Ishikawa (cell line): Measurements from ENCODE around the gene VEGFA.

Experiments
- EGR1 ChIP-seq: IDR thresholded peaks from 2 replicates; pipeline ENCODE4 v1.6.1; 2012
- EP300 ChIP-seq: IDR thresholded peaks from 2 replicates; pipeline ENCODE4 v1.6.1; 2012; ENCODE audit warnings: borderline replicate concordance
- RAD21 ChIP-seq: IDR thresholded peaks from 2 replicates; pipeline ENCODE4 v1.6.1; 2012; ENCODE audit warnings: low read depth
- TEAD4 ChIP-seq: IDR thresholded peaks from 2 replicates; pipeline ENCODE4 v1.6.1; 2012
- YY1 ChIP-seq: IDR thresholded peaks from 2 replicates; pipeline ENCODE4 v1.6.1; 2012; ENCODE audit warnings: low read depth
- TF ChIP-seq, protein P1 (sequence below): IDR thresholded peaks from 2 replicates; pipeline ENCODE4 v1.6.1; 2012
- TF ChIP-seq, protein P2 (sequence below): IDR thresholded peaks from 2 replicates; pipeline ENCODE4 v1.6.1; 2012; ENCODE audit warnings: low read depth, mild to moderate bottlenecking
- TF ChIP-seq, protein P3 (sequence below): IDR thresholded peaks from 2 replicates; pipeline ENCODE4 v1.6.1; 2012

DNA sequence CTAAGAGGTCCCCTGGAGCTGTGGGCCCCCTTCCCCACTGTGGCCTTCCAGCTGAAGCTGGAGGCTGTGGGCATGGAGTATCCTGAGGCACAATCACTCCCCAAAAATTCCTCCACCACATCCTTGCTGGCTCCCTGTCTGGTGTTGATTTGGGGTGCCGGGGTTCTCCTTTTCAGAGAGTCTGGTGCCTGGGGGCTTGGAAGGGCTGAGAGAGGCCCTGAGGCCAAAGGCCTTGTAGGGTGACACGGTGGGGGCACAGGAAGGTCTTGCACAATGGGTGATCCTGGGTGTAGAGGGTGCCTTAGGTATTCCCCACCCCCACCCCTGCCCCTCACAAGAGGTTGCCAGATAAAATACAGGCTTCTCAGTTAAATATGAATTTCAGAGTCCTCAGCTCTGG, 33.2 kb upstream of the VEGFA start:
- TF ChIP-seq TEAD4 (no peak), RAD21 (no peak), EGR1 (no peak), YY1 (no peak), EP300 (no peak)
- TF ChIP-seq, protein P1, sequence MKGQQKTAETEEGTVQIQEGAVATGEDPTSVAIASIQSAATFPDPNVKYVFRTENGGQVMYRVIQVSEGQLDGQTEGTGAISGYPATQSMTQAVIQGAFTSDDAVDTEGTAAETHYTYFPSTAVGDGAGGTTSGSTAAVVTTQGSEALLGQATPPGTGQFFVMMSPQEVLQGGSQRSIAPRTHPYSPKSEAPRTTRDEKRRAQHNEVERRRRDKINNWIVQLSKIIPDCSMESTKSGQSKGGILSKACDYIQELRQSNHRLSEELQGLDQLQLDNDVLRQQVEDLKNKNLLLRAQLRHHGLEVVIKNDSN: no peak
- TF ChIP-seq, protein P2, sequence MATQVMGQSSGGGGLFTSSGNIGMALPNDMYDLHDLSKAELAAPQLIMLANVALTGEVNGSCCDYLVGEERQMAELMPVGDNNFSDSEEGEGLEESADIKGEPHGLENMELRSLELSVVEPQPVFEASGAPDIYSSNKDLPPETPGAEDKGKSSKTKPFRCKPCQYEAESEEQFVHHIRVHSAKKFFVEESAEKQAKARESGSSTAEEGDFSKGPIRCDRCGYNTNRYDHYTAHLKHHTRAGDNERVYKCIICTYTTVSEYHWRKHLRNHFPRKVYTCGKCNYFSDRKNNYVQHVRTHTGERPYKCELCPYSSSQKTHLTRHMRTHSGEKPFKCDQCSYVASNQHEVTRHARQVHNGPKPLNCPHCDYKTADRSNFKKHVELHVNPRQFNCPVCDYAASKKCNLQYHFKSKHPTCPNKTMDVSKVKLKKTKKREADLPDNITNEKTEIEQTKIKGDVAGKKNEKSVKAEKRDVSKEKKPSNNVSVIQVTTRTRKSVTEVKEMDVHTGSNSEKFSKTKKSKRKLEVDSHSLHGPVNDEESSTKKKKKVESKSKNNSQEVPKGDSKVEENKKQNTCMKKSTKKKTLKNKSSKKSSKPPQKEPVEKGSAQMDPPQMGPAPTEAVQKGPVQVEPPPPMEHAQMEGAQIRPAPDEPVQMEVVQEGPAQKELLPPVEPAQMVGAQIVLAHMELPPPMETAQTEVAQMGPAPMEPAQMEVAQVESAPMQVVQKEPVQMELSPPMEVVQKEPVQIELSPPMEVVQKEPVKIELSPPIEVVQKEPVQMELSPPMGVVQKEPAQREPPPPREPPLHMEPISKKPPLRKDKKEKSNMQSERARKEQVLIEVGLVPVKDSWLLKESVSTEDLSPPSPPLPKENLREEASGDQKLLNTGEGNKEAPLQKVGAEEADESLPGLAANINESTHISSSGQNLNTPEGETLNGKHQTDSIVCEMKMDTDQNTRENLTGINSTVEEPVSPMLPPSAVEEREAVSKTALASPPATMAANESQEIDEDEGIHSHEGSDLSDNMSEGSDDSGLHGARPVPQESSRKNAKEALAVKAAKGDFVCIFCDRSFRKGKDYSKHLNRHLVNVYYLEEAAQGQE: no peak
- TF ChIP-seq, protein P3, sequence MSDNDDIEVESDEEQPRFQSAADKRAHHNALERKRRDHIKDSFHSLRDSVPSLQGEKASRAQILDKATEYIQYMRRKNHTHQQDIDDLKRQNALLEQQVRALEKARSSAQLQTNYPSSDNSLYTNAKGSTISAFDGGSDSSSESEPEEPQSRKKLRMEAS: no peak
